ENCODE measurements around the gene LDLRAD4.

GRCh38 chr18:13576598-13576997 lies 358.0 kb downstream of the LDLRAD4 start:
- TF ChIP-seq POLR2A (IDR thresholded peaks at IDR 0.05; ENCODE audit: low read depth, low read length) (no peak), POLR2AphosphoS5 (IDR thresholded peaks at IDR 0.05; ENCODE audit: low read depth, low read length) (no peak)

All from GM12891 (cell line).